ENCODE results near the gene EEFSEC.

DNA sequence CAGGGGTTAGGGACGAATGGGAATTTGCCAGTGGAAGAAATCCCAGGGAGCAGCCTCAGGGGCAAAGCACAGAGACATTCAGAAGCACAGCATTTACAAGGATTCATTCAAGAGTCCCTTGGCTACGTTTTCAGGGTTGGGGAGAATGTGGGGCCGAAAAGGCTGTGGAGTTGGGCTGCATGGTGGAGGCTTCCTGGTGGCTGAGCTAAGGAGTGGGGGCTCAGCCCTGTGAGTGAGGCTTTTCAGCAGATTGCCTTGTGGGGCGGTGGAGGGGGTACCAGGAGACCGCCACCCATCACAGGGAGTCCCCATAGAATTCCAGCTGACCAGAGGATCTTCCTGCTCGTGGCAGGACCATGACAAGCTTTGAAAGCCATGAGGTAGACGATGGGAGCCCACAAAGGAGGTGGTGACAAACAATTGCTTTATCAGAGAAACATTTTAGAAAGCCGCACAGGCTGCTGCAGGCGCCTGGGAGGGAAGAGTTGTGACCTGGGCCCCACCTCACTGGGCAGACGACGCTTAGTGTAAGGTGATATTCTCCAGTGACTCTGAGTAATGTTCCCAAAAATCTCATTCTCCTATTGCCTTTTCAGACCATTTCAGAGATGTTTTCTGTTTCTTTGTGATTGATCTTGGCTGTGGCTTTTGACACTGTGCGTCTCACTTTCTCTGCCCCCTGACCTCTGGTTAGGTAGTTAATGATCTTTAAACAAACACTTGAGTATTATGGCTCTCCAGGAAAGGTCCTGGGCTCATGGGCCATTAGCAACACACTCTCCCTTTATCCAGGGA lies 185.5 kb downstream of the EEFSEC start:
- TF ChIP-seq, protein P1, sequence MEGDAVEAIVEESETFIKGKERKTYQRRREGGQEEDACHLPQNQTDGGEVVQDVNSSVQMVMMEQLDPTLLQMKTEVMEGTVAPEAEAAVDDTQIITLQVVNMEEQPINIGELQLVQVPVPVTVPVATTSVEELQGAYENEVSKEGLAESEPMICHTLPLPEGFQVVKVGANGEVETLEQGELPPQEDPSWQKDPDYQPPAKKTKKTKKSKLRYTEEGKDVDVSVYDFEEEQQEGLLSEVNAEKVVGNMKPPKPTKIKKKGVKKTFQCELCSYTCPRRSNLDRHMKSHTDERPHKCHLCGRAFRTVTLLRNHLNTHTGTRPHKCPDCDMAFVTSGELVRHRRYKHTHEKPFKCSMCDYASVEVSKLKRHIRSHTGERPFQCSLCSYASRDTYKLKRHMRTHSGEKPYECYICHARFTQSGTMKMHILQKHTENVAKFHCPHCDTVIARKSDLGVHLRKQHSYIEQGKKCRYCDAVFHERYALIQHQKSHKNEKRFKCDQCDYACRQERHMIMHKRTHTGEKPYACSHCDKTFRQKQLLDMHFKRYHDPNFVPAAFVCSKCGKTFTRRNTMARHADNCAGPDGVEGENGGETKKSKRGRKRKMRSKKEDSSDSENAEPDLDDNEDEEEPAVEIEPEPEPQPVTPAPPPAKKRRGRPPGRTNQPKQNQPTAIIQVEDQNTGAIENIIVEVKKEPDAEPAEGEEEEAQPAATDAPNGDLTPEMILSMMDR (IDR thresholded peaks at IDR 0.05; ENCODE audit: poor library complexity, severe bottlenecking) = no peak
- TF ChIP-seq EP300 (conservative IDR thresholded peaks at IDR 0.05; ENCODE audit: poor library complexity, severe bottlenecking) (no peak), EZH2 (IDR thresholded peaks at IDR 0.05; ENCODE audit: borderline replicate concordance, insufficient read depth, low read length, poor library complexity, severe bottlenecking) (no peak), POLR2AphosphoS5 (IDR thresholded peaks at IDR 0.05) (no peak), MXI1 (conservative IDR thresholded peaks at IDR 0.05; ENCODE audit: poor library complexity, severe bottlenecking) (no peak), RAD21 (conservative IDR thresholded peaks at IDR 0.05) (no peak), TAF1 (IDR thresholded peaks at IDR 0.05; ENCODE audit: low read depth) (no peak), SMC3 (conservative IDR thresholded peaks at IDR 0.05; ENCODE audit: poor library complexity) (no peak)
- TF ChIP-seq, protein P2, sequence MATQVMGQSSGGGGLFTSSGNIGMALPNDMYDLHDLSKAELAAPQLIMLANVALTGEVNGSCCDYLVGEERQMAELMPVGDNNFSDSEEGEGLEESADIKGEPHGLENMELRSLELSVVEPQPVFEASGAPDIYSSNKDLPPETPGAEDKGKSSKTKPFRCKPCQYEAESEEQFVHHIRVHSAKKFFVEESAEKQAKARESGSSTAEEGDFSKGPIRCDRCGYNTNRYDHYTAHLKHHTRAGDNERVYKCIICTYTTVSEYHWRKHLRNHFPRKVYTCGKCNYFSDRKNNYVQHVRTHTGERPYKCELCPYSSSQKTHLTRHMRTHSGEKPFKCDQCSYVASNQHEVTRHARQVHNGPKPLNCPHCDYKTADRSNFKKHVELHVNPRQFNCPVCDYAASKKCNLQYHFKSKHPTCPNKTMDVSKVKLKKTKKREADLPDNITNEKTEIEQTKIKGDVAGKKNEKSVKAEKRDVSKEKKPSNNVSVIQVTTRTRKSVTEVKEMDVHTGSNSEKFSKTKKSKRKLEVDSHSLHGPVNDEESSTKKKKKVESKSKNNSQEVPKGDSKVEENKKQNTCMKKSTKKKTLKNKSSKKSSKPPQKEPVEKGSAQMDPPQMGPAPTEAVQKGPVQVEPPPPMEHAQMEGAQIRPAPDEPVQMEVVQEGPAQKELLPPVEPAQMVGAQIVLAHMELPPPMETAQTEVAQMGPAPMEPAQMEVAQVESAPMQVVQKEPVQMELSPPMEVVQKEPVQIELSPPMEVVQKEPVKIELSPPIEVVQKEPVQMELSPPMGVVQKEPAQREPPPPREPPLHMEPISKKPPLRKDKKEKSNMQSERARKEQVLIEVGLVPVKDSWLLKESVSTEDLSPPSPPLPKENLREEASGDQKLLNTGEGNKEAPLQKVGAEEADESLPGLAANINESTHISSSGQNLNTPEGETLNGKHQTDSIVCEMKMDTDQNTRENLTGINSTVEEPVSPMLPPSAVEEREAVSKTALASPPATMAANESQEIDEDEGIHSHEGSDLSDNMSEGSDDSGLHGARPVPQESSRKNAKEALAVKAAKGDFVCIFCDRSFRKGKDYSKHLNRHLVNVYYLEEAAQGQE (IDR thresholded peaks at IDR 0.05; ENCODE audit: borderline replicate concordance) = no peak

All from neural cell (in vitro differentiated cells).